OCI-LY1 (cell line): ENCODE measurements around the gene MAST4.

Source experiments
- CTCF ChIP-seq: fragments of 200-600 bp; sonication (generic), shearing (Covaris generic); IDR thresholded peaks from 2 replicates; pipeline ENCODE4 v1.5.1; 2017; ENCODE audit warnings: mild to moderate bottlenecking, antibody characterized with exemption, low read length, moderate library complexity, mixed read lengths
- EZH2 ChIP-seq: fragments of 200-600 bp; sonication (generic), shearing (Covaris generic); IDR thresholded peaks from 2 replicates; pipeline ENCODE4 v1.8.0; 2017; ENCODE audit warnings: borderline replicate concordance, mixed run types, mild to moderate bottlenecking, antibody characterized with exemption, low read length, moderate library complexity, mixed read lengths

GRCh38 chr5:66967102-66967501 is 370.9 kb downstream of the MAST4 start:
- TF ChIP-seq CTCF (no peak), EZH2 (no peak)
